Measurements from ENCODE around the gene SPPL3.
"Not testable (repeated sequence)": the region's sequence is repeated elsewhere in the genome, so short reads cannot be mapped to it uniquely, and the experiment has no call there.

SPPL3 gene

GRCh38 chr12:120739821-120740613 lies 164.1 kb downstream of the SPPL3 start:
- DNase-seq: no peak

- DNase-seq: no peak
Observed at GRCh38 chr12:120739031-120739762, 165.0 kb downstream of the SPPL3 start.

- DNase-seq: no peak
Observed at GRCh38 chr12:120738252-120739030, 165.7 kb downstream of the SPPL3 start.

- no peak for DNase-seq
Observed at GRCh38 chr12:120737557-120738251, 166.5 kb downstream of the SPPL3 start.

GRCh38 chr12:120736404-120737331 lies 167.5 kb downstream of the SPPL3 start:
- no peak for DNase-seq

- no peak for DNase-seq
Observed at GRCh38 chr12:120735181-120735580, 169.0 kb downstream of the SPPL3 start.

- no peak for DNase-seq
Observed at GRCh38 chr12:120734210-120734609, 169.9 kb downstream of the SPPL3 start.

- no peak for DNase-seq
Observed at GRCh38 chr12:120733574-120733973, 170.6 kb downstream of the SPPL3 start.

- DNase-seq: not testable (repeated sequence)
Observed at GRCh38 chr12:120732198-120732597, 172.0 kb downstream of the SPPL3 start.

GRCh38 chr12:120726961-120727360 lies 177.2 kb downstream of the SPPL3 start:
- no peak for DNase-seq

GRCh38 chr12:120726510-120726793 lies 177.7 kb downstream of the SPPL3 start:
- DNase-seq: no peak

GRCh38 chr12:120725659-120726509 lies 178.3 kb downstream of the SPPL3 start, which contains the start of gene ACADS:
Gene ACADS (plus strand): TSS chr12:120725826. CDS start chr12:120725886, 60 bp downstream.
- DNase-seq: peak; percentile 91

- DNase-seq: no peak
Observed at GRCh38 chr12:120725151-120725658, 179.0 kb downstream of the SPPL3 start.

GRCh38 chr12:120724720-120725119 lies 179.4 kb downstream of the SPPL3 start:
- DNase-seq: no peak

GRCh38 chr12:120722784-120723183 lies 181.4 kb downstream of the SPPL3 start:
- DNase-seq: no peak

GRCh38 chr12:120721866-120722265 lies 182.3 kb downstream of the SPPL3 start:
- DNase-seq: no peak

- DNase-seq: no peak
Observed at GRCh38 chr12:120720987-120721801, 183.0 kb downstream of the SPPL3 start.

GRCh38 chr12:120720234-120720986 lies 183.7 kb downstream of the SPPL3 start:
- no peak for DNase-seq
